Measurements from ENCODE around the gene SPINT3. TPM values are rescaled to one million over a fixed set of nuclear protein-coding genes. Genes with fewer than 3 reads are reported as not detected.

Gene SPINT3
- total RNA-seq, 1 experiment from 2014 or later: not detected

DNA sequence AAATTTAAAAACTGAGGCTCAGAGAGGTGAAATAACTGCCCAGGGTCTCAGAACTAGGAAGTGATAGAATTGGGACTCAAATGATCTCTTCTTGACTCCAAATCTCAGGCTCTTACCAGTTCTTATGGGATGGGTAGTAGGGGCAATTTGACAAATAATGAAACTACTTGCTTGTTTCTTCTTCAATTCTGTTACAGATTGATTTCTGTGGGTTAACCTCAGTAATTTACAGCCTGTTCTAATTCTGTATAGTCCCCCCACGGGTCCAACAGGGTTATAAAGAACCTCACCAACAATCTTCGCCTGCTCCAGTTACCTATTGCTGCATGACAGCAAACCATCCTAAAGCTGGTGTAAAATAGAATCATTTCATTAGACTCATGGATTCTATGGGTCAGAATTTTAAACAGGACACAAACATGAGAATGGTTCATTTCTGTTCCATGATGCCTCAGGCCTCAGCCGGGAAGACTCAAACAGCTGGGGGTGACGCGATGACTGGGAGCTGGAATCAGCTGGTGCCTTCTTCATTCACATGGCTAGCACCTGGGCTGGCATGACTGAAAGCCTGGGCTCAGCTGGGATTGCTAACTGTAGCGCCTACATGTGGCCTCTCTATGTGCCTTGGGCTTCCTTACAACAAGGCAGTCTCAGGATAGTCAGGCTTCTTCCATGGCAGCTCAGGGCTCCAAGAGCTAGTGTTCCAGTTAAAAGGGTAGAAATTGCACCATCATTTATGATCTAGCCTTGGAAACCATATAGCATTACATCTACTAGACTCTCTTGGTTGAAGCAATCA, 52.5 kb downstream of the SPINT3 start:
- DNase-seq (ENCODE audit: low read depth): no peak

Small RNA genes within 50 kb of the gene (small RNA-seq; reads per million reads assigned to genes)
- gene AL031663.1: not detected
- not detected for gene HSPD1P21
- gene RNA5SP485: not detected

Other genes with a start within 250 kb of the SPINT3 start
- not detected in 2 replicates for gene RBPJL, start 208.8 kb downstream of the SPINT3 start, total RNA-seq (2014; rRNA removed; shearing (Covaris generic))
- 0.10 TPM in 1 of 2 replicates, not detected in the other for gene MATN4, start 207.3 kb downstream of the SPINT3 start, total RNA-seq (2014; rRNA removed; shearing (Covaris generic))
- gene SDC4, start 167.2 kb downstream of the SPINT3 start, total RNA-seq (2014; rRNA removed; shearing (Covaris generic)): 47.8 and 53.4 TPM in 2 replicates
- 16.2 and 28.9 TPM in 2 replicates for gene SYS1, start 152.5 kb downstream of the SPINT3 start, total RNA-seq (2014; rRNA removed; shearing (Covaris generic))
- gene TP53TG5, start 137.3 kb downstream of the SPINT3 start, total RNA-seq (2014; rRNA removed; shearing (Covaris generic)): not detected in 2 replicates
- gene DBNDD2, start 107.3 kb downstream of the SPINT3 start, total RNA-seq (2014; rRNA removed; shearing (Covaris generic)): 10.1 and 16.8 TPM in 2 replicates
- gene PIGT, start 99.5 kb downstream of the SPINT3 start, total RNA-seq (2014; rRNA removed; shearing (Covaris generic)): 88.5 and 139 TPM in 2 replicates
- not detected in 2 replicates for gene WFDC2, start 45.9 kb downstream of the SPINT3 start, total RNA-seq (2014; rRNA removed; shearing (Covaris generic))
- gene WFDC6, start 23.9 kb upstream of the SPINT3 start, total RNA-seq (2014; rRNA removed; shearing (Covaris generic)): not detected in 2 replicates
- gene EPPIN, start 31.8 kb upstream of the SPINT3 start, total RNA-seq (2014; rRNA removed; shearing (Covaris generic)): not detected in 2 replicates
- gene WFDC8, start 63.7 kb upstream of the SPINT3 start, total RNA-seq (2014; rRNA removed; shearing (Covaris generic)): not detected in 2 replicates
- not detected in 2 replicates for gene WFDC10A, start 114.1 kb upstream of the SPINT3 start, total RNA-seq (2014; rRNA removed; shearing (Covaris generic))
- not detected in 2 replicates for gene WFDC9, start 115.7 kb upstream of the SPINT3 start, total RNA-seq (2014; rRNA removed; shearing (Covaris generic))
- gene WFDC11, start 154.6 kb upstream of the SPINT3 start, total RNA-seq (2014; rRNA removed; shearing (Covaris generic)): not detected in 2 replicates
- gene WFDC13, start 186.4 kb upstream of the SPINT3 start, total RNA-seq (2014; rRNA removed; shearing (Covaris generic)): not detected in 2 replicates
- gene WFDC10B, start 189.4 kb upstream of the SPINT3 start, total RNA-seq (2014; rRNA removed; shearing (Covaris generic)): 0.39 and 0.77 TPM in 2 replicates
- gene SPINT4, start 206.7 kb upstream of the SPINT3 start, total RNA-seq (2014; rRNA removed; shearing (Covaris generic)): not detected in 2 replicates

Data from HT1080 (cell line).